HG03354 (cell line): Measurements from ENCODE around the gene PCDHA5.

Experiments
- ATAC-seq: cut with Tn5 transposase; IDR thresholded peaks from one replicate; pipeline ENCODE4 v1.9.1; 2021; ENCODE audit warnings: mild to moderate bottlenecking; ENCODE audit not compliant: unreplicated experiment, poor library complexity, severe bottlenecking

PCDHA5 gene

DNA sequence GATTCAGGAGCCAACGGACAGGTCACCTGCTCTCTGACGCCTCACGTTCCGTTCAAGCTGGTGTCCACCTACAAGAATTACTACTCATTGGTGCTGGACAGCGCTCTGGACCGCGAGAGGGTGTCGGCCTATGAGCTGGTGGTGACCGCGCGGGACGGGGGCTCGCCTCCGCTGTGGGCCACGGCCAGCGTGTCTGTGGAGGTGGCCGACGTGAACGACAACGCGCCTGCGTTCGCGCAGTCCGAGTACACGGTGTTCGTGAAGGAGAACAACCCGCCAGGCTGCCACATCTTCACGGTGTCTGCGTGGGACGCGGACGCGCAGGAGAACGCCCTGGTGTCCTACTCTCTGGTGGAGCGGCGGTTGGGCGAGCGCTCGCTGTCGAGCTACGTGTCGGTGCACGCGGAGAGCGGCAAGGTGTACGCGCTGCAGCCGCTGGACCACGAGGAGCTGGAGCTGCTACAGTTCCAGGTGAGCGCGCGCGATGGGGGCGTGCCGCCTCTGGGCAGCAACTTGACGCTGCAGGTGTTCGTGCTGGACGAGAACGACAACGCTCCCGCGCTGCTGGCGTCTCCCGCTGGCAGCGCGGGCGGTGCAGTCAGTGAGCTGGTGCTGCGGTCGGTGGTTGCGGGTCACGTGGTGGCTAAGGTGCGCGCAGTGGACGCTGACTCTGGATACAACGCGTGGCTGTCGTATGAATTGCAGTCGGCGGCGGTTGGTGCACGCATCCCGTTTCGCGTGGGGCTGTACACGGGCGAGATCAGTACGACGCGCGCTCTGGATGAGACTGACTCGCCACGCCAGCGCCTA is 36.0 kb downstream of the PCDHA5 start:
- ATAC-seq = no peak

DNA sequence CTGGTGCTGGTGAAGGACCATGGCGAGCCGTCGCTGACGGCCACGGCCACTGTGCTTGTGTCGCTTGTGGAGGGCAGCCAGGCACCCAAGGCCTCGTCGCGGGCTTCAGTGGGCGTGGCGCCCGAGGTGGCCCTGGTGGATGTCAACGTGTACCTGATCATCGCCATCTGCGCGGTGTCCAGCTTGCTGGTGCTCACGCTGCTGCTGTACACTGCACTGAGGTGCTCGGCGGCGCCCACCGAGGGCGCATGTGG is 36.5 kb downstream of the PCDHA5 start:
- ATAC-seq = no peak

DNA sequence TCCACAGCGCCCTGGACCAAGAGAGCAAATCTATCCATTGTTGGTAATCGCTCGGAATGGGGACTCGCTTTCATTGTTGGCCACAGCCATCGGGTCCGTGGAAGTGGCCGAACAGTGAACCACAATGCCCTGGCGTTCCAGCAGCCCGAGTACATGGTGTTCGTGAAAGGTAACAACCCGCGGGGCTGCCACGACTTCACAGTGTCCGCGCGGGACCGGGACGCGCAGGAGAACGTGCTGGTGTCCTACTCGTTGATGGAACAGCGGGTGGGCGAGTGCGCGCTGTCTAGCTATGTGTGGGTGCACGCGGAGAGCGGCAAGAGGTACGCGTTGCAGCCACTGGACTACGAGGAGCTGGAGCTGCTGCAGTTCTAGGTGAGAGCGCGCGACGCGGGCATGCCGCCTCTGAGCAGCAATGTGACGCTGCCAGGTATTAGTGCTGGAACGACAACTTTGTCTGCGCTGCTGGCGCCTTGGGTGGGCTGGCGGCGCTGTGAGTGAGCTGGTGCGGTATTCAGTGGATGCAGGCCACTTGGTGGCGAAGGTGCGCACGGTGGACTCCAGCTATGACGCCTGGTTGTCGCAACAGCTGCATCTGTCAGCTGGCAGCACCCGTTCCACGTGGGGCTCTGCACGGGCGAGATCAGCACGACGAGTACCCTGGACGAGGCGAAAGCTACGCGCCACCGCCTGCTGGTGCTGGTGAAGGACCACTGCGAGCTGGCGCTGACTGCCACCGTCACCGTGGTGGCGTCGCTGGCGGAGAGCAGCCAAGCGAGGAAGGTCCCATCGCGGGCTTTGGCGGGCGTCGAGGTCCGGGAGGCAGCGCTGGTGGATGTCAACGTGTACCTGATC is 41.3 kb downstream of the PCDHA5 start:
- ATAC-seq = no peak

DNA sequence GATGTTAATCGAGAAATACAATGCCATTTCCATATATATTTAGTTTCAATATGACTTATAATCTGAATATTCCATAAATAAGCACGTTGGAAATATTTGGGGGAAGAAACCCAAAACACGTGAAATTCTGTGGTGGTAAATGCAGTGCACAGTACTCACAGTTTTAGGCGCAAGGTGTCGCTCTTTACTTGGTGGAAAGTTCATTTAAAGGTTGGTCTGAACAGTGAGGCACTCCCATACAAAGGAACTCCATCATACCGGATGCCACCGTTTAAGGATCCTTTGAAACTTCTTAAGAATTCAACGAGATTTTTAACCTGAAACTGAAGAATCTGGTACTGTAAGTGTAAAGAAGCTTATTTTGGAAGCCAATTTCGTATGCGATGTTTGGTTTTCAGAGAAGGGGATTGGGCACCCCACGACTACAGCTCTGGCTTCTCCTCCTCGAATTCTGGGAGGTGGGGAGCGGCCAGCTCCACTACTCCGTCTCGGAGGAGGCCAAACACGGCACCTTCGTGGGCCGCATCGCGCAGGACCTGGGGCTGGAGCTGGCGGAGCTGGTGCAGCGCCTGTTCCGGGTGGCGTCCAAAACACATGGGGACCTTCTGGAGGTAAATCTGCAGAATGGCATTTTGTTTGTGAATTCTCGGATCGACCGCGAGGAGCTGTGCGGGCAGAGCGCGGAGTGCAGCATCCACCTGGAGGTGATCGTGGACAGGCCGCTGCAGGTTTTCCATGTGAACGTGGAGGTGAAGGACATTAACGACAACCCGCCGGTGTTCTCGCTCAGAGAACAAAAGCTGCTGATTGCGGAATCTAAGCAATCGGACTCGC is 47.5 kb downstream of the PCDHA5 start, which contains the start of gene PCDHA11:
TSS of gene PCDHA11 (plus strand) at position 237 of the 834 bp plus-strand sequence. CDS start at position 384, 147 bp downstream.
- ATAC-seq = no peak

DNA sequence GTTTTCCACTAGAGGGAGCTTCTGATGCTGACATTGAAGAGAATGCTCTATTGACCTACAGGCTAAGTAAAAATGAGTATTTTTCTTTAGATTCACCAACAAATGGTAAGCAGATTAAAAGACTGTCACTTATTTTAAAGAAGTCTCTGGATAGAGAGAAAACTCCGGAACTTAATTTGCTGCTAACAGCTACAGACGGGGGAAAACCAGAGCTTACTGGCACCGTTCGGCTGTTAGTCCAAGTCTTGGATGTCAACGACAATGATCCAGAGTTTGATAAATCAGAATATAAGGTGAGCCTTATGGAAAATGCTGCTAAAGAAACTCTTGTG is 48.1 kb downstream of the PCDHA5 start:
- no peak for ATAC-seq

DNA sequence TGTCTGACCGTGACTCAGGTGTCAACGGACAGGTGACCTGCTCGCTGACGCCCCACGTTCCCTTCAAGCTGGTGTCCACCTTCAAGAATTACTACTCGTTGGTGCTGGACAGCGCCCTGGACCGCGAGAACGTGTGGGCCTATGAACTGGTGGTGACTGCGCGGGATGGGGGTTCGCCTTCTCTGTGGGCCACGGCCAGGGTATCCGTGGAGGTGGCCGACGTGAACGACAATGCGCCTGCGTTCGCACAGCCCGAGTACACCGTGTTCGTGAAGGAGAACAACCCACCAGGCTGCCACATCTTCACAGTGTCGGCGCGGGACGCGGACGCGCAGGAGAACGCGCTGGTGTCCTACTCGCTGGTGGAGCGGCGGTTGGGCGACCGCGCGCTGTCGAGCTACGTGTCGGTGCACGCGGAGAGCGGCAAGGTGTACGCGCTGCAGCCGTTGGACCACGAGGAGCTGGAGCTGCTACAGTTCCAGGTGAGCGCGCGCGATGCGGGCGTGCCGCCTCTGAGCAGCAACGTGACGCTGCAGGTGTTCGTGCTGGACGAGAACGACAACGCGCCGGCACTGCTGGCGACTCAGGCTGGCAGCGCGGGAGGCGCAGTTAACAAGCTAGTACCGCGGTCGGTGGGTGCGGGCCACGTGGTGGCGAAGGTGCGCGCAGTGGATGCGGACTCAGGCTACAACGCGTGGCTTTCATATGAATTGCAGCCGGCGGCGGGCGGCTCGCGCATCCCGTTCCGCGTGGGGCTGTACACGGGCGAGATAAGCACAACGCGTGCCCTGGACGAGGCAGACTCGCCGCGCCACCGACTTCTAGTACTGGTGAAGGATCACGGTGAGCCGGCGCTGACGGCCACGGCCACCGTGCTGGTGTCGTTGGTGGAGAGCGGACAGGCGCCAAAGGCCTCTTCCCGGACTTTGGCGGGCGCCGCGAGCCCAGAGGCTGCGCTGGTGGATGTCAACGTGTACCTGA is 49.1 kb downstream of the PCDHA5 start:
- ATAC-seq = no peak
